Measurements from ENCODE around the gene NSDHL.

DNA sequence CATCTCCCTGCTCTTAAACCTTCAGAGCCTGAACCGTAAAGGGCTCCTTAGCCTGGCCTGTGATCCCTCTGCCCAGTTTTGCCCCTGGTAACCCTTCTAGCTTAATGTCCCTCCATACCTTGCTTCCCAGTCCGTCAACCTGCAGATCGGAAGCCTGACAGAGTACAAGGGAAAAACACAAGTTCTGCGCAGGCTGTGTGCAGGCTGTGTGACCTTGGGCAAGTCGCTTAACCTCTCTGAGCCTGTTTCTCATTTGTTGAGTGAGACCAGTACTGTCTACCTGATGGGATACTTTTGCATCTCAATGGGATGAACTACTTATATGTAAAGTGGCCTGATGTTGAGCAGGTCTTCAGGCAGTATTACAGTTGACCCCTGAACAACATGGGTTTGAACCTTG, 1.7 kb downstream of the NSDHL start:
- TF ChIP-seq CTCF (conservative IDR thresholded peaks at IDR 0.05; ENCODE audit: low read depth in 2 of 2), result no peak
- TF ChIP-seq REST (IDR thresholded peaks at IDR 0.05; ENCODE audit: unreplicated experiment), result no peak
